AG04449 (cell line): ENCODE results near the gene FILIP1L.

Experiments used
- CTCF ChIA-PET: fragments of 350-600 bp; formaldehyde crosslinking; extraction: SDS; loops from one replicate; lab custom pipeline; 2021; ENCODE audit warnings: antibody characterized with exemption; lab: Yijun Ruan, JAX
- POLR2A ChIA-PET: fragments of 400-600, 350-600 bp; formaldehyde crosslinking; extraction: SDS; loops from one replicate; lab custom pipeline; 2020; ENCODE audit warnings: antibody characterized with exemption, inconsistent platforms; lab: Yijun Ruan, JAX
- DNase-seq: peaks from one replicate; pipeline ENCODE4 v3.0.0-alpha.2; 2010; ENCODE audit warnings: low read depth, low spot score
- H3K4me3 ChIP-seq: 2 replicates; pipeline ENCODE4 v1.5.1; 2011; ENCODE audit warnings: low read depth, mild to moderate bottlenecking, control low read depth, low read length
- TF ChIP-seq, protein P1 (sequence below): IDR thresholded peaks from one replicate; pipeline ENCODE4 v1.5.1; 2011; ENCODE audit warnings: mild to moderate bottlenecking, moderate library complexity, low read length, control low read depth, inconsistent platforms; ENCODE audit not compliant: insufficient read depth; ENCODE audit errors: missing control alignments

FILIP1L gene

DNA sequence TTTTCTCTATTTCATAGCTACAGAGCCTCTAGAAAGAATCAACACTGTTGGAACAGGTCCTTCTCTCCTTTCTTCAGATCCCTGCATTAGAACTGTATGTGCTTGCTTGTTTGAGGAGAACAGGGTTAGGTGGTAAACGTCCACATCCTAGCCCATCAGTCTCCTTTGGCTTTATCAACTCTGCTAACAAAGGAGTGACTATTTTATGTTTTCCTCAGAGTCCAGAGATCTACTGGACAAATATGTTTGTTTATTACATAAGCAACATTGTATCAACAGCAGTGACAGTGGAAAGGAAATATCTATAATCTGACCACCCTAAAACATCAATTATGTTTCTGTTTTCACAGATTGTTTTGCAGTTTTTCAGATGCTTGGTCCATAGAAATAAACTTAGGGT lies 257.0 kb downstream of the FILIP1L start:
- ChIA-PET POLR2A (no interaction called here), CTCF (interaction anchor here (1.1 to 2.9 kb wide), 3 partner anchors 14 to 212 kb away, joined by 3 to 16 read pairs (median 4); no protein-coding TSS in a partner anchor)
- no peak overlapping the region for H3K4me3 ChIP-seq
- TF ChIP-seq, protein P1, sequence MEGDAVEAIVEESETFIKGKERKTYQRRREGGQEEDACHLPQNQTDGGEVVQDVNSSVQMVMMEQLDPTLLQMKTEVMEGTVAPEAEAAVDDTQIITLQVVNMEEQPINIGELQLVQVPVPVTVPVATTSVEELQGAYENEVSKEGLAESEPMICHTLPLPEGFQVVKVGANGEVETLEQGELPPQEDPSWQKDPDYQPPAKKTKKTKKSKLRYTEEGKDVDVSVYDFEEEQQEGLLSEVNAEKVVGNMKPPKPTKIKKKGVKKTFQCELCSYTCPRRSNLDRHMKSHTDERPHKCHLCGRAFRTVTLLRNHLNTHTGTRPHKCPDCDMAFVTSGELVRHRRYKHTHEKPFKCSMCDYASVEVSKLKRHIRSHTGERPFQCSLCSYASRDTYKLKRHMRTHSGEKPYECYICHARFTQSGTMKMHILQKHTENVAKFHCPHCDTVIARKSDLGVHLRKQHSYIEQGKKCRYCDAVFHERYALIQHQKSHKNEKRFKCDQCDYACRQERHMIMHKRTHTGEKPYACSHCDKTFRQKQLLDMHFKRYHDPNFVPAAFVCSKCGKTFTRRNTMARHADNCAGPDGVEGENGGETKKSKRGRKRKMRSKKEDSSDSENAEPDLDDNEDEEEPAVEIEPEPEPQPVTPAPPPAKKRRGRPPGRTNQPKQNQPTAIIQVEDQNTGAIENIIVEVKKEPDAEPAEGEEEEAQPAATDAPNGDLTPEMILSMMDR: no peak
- DNase-seq: no peak

DNA sequence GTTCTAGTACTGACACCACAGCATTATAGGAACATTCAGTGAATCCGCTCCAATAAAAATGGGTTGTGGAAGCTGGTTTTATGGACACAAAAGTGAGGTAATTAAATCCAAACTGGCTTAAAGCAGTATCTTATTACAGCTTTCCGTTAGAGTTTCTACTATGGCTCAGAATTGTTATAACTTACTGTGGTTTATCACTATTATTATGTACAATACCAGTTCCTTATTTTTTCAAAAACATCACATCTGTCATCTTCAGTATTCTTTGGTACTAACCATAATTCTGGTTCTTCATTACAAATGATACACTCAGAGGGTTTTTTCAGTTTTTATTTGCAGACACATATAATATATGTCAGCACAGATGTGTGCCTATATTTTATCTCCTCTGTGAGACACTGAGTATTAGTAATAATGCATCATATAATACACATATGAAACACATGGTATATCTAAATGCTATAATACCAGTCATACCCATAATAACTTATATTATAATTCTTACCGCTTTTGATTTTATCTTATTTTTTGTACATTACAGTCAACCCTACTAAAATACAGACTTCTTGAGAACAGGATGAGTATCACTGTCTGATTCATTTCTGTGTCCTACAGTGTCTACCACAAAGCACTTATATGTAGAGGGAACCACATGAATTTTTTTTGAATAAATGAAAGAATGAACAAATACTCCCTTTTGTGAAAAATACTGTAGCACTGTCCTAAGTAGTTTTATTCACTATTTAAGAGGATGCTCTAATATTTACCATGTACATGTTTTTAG lies 257.7 kb downstream of the FILIP1L start:
- TF ChIP-seq, protein P1: no peak
- H3K4me3 ChIP-seq: no peak overlapping the region
- CTCF ChIA-PET: interaction anchor here (1.5 to 1.7 kb wide), 2 partner anchors 14 to 213 kb away, joined by 4 read pairs; no protein-coding TSS in a partner anchor
- no peak for DNase-seq
- POLR2A ChIA-PET: no interaction called here

DNA sequence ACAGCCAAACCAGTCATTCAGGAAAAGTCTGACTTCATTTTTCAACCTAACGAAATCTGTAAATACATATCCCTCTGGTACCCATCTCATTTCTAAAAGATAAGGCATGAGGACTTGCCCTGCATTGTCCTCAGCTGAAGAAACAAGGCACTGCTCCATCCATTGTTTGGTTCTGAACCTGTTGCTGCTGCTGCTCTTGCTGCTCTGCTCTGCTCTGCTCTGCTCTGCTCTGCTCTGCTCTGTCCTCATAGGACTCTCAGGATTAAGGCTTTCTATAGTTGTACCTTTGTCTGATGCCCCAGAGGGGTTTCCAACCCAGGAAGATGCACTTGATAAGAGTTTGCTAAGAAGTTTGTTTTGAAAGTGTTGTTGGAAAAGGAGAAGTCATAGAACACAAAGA lies 258.4 kb downstream of the FILIP1L start:
- TF ChIP-seq, protein P1: no peak
- CTCF ChIA-PET: interaction anchor here (1.2 to 1.5 kb wide), 2 partner anchors 13 to 202 kb away, joined by 3 to 4 read pairs; no protein-coding TSS in a partner anchor
- DNase-seq: no peak
- POLR2A ChIA-PET: no interaction called here
- no peak overlapping the region for H3K4me3 ChIP-seq

DNA sequence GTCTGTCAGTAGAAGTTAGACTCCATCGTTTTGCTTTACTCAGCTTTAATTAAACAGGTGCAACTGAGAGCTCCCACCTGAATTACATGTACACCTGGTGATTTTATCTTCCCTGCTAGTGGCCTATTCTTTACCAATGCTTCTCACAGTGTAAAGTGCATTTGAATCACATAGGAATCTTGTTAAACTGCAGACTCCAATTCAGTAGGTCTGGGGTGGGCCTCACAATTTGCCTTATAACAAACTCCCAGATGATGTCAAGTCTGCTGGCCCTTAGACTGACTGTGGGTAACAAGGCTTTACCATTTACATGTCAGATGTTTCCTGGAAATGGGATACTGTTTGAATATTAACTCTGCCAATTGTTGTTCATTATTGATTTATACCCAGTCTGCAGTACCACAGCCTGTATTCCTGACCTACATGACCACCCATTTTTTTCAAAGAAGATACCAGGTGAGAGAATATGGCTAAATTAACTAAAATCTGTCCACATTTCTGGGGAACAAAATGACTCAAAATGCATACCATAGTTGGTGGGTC lies 259.5 kb downstream of the FILIP1L start:
- CTCF ChIA-PET: interaction anchor here (0.9 to 3.4 kb wide), 3 partner anchors 11 to 290 kb away, joined by 3 to 20 read pairs (median 3); no protein-coding TSS in a partner anchor
- no peak for DNase-seq
- POLR2A ChIA-PET: no interaction called here
- TF ChIP-seq, protein P1: no peak
- H3K4me3 ChIP-seq: no peak overlapping the region

DNA sequence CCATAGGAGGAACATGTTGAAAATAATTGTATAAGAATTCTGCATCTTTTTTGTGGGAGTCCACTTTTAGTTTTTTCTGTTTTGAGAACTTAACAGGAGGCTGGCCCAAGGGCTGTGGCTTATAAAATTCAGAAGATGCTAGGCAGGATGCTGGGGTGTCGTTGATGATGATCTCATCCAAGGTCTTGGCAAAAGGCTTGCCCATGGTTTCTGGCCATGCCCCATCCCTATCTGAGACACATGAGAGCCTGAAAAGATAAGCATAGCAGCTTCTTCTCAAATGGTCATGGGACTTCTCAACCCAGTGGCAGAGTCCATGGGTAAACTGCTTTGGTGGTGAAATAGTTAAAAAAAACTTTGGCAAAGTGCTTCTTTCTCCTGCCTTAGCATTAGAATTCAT lies 261.4 kb downstream of the FILIP1L start:
- TF ChIP-seq, protein P1: no peak
- ChIA-PET POLR2A (no interaction called here), CTCF (interaction anchor here (1.1 to 3.4 kb wide), 2 partner anchors 9 to 21 kb away, joined by 4 to 20 read pairs; no protein-coding TSS in a partner anchor)
- DNase-seq: no peak
- no peak overlapping the region for H3K4me3 ChIP-seq

DNA sequence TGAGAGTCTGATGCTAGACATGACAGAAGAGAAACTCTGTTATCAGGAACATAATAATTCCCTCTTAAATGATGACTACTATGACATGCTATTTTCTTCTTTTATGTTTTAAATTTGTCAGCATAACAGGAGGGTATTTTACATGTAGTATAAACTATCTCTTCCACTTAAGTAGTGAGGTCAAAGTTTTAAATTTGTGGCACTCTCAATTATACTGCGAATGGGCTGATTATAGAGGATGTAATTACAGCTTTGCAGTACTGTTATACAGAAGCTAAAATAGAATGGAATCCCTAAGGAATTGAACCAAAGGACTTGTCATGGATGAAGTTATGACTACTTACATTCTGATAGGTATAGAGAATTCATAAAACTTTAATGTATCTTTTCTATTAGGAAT lies 262.3 kb downstream of the FILIP1L start:
- TF ChIP-seq, protein P1: no peak
- ChIA-PET POLR2A (no interaction called here), CTCF (interaction anchor here (1.1 to 3.4 kb wide), 2 partner anchors 8 to 20 kb away, joined by 4 to 20 read pairs; no protein-coding TSS in a partner anchor)
- H3K4me3 ChIP-seq: no peak overlapping the region
- DNase-seq: no peak
